Smooth muscle cell (in vitro differentiated cells): Measurements from ENCODE around the gene RBM38. TPM values are rescaled to one million over a fixed set of nuclear protein-coding genes. Genes with fewer than 3 reads are reported as not detected.

Experiments used
- DNase-seq: peaks from one replicate; lab custom pipeline; 2025; ENCODE audit not compliant: unreplicated experiment; lab: John Stamatoyannopoulos, UW
- H2AFZ ChIP-seq: fragments of 200-600 bp; sonication (generic); 2 replicates; pipeline ENCODE4 v1.6.0; 2016; ENCODE audit warnings: antibody characterized with exemption, low read depth, mild to moderate bottlenecking
- H3F3A ChIP-seq: fragments of 200-600 bp; sonication (generic); 2 replicates; pipeline ENCODE4 v1.6.0; 2017; ENCODE audit warnings: antibody characterized with exemption, low read depth
- H3K27ac ChIP-seq: fragments of 200-600 bp; sonication (generic); 2 replicates; pipeline ENCODE4 v1.5.1; 2016; ENCODE audit warnings: low read depth, mild to moderate bottlenecking
- H3K27me3 ChIP-seq: fragments of 200-600 bp; sonication (generic); 2 replicates; pipeline ENCODE4 v1.6.1; 2016; ENCODE audit warnings: low read depth, mild to moderate bottlenecking
- H3K36me3 ChIP-seq: fragments of 200-600 bp; sonication (generic); 2 replicates; pipeline ENCODE4 v1.5.1; 2016; ENCODE audit warnings: low read depth
- H3K4me1 ChIP-seq: fragments of 200-600 bp; sonication (generic); 2 replicates; pipeline ENCODE4 v1.5.1; 2016; ENCODE audit warnings: low read depth
- H3K4me2 ChIP-seq: fragments of 200-600 bp; sonication (generic); 2 replicates; pipeline ENCODE4 v1.6.0; 2016; ENCODE audit warnings: mild to moderate bottlenecking
- H3K4me3 ChIP-seq: fragments of 200-600 bp; sonication (generic); 2 replicates; pipeline ENCODE4 v1.5.1; 2016; ENCODE audit warnings: mild to moderate bottlenecking
- H3K79me2 ChIP-seq: fragments of 200-600 bp; sonication (generic); 2 replicates; pipeline ENCODE4 v1.6.0; 2016; ENCODE audit warnings: low read depth, mild to moderate bottlenecking
- H3K9ac ChIP-seq: fragments of 200-600 bp; sonication (generic); 2 replicates; pipeline ENCODE4 v1.6.0; 2016; ENCODE audit warnings: low read depth
- H3K9me3 ChIP-seq: fragments of 200-600 bp; sonication (generic); replicated peaks from 2 replicates; pipeline ENCODE4 v1.5.1; 2016; ENCODE audit warnings: low read depth
- H4K20me1 ChIP-seq: fragments of 200-600 bp; sonication (generic); 2 replicates; pipeline ENCODE4 v1.6.0; 2016; ENCODE audit warnings: low read depth
- WGBS: methylation state at CpG from one replicate; pipeline ENCODE4 v1.1.7; 2016; ENCODE audit warnings: low lambda C conversion rate; 5-methylcytosine and 5-hydroxymethylcytosine counted together
- polyA plus RNA-seq: library from polyadenylated mRNA; unstranded; fragments of >200 nt; fragmentation: Nextera tagmentation; extraction: Ambion mirVana; gene quantifications from 2 replicates; pipeline ENCODE4 v1.2.1, GENCODE V29; 2016
- total RNA-seq: library from RNA; depleted of rRNA; stranded (reverse); fragments of >200 nt; gene quantifications from 2 replicates; pipeline ENCODE4 v1.2.3, GENCODE V29; 2014
- TF ChIP-seq, protein P1 (sequence below): fragments of 200-600 bp; sonication (generic); IDR thresholded peaks from 2 replicates; pipeline ENCODE4 v1.5.1; 2017; ENCODE audit warnings: borderline replicate concordance, mild to moderate bottlenecking, antibody characterized with exemption; ENCODE audit not compliant: insufficient read depth, poor library complexity, severe bottlenecking

Gene RBM38
- total and polyA plus RNA-seq, 2 experiments from 2014 or later = 12.0 to 12.7 TPM

DNA sequence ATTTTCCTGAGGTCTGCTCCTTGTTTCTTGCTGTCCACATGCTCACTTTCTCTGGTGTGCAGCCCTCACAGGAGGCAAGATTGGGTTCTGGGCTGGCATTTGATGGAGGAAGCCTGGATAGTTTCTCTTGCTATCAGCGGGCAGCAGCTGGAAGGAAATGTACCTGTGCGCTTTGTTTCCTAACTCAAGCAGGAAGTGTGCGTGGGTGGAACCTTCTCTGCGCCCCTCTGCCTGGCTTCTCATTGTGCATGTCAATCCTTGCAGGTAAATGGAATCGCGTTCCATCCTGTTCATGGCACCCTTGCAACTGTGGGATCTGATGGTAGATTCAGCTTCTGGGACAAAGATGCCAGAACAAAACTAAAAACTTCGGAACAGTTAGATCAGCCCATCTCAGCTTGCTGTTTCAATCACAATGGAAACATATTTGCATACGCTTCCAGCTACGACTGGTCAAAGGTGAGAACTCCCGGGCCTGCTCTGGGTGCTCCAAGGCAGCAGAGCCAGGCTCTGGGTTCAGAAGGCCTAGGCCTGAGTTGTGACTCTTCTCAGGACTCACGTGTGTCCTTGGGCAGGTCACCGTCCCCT is 16.8 kb upstream of the RBM38 start:
- Histone ChIP-seq H3K9me3 (no peaks in the 10 kb centered on the region), H3K27ac (no peak overlapping the region), H4K20me1 (peaks cover 18% of the 10 kb centered on the region), H3K79me2 (no peaks in the 10 kb centered on the region), H3K36me3 (peaks cover 8% of the 10 kb centered on the region), H2AFZ (no peak overlapping the region), H3F3A (no peaks in the 10 kb centered on the region), H3K4me2 (no peak overlapping the region), H3K4me1 (no peaks in the 10 kb centered on the region), H3K4me3 (no peak overlapping the region), H3K9ac (no peak overlapping the region), H3K27me3 (no peaks in the 10 kb centered on the region)
- no peak for DNase-seq
- TF ChIP-seq, protein P1, sequence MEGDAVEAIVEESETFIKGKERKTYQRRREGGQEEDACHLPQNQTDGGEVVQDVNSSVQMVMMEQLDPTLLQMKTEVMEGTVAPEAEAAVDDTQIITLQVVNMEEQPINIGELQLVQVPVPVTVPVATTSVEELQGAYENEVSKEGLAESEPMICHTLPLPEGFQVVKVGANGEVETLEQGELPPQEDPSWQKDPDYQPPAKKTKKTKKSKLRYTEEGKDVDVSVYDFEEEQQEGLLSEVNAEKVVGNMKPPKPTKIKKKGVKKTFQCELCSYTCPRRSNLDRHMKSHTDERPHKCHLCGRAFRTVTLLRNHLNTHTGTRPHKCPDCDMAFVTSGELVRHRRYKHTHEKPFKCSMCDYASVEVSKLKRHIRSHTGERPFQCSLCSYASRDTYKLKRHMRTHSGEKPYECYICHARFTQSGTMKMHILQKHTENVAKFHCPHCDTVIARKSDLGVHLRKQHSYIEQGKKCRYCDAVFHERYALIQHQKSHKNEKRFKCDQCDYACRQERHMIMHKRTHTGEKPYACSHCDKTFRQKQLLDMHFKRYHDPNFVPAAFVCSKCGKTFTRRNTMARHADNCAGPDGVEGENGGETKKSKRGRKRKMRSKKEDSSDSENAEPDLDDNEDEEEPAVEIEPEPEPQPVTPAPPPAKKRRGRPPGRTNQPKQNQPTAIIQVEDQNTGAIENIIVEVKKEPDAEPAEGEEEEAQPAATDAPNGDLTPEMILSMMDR = no peak
- WGBS = 96% methylated on average over 12 of the region's 12 CpGs

DNA sequence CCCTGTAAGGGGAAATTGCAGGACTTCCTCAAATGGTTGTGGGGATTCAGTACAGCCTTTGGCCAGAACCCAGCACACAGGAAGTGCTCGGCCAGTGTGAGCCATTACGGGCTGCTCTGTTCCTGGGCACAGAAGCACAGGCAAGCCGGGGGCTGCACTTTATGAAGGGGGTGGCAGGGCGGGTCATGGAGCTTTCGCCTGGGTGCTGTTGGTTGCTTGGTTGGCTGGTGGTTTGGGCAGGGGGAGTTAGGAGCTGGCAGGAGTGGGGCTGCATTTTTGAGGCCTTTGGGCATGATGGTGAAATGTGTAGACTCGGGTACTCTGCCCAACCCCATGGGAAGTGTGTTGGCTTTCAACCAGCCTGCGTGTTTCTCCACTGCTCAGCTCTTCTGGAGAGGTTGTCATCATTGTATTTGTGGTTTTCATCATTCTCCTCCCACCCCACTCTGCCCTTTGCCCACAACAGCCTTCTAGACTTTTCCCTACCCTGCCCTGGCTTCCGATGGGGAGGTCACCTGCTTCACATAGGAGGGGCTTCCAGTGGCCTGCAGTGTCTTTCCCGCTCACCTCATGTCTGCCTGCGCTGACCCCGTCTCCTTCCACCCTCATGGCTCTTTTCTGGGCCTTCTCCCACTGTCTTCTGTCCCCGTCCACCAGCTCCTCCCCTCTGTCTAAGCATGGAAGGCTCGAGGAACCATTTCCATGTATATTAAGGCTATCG is 16.1 kb upstream of the RBM38 start:
- Histone ChIP-seq H3K4me2 (no peak overlapping the region), H3K27ac (no peak overlapping the region), H4K20me1 (peaks cover 22% of the 10 kb centered on the region), H3K79me2 (no peaks in the 10 kb centered on the region), H3F3A (no peaks in the 10 kb centered on the region), H3K36me3 (peaks cover 8% of the 10 kb centered on the region), H3K9me3 (no peaks in the 10 kb centered on the region), H3K9ac (no peak overlapping the region), H3K4me3 (no peak overlapping the region), H3K4me1 (no peaks in the 10 kb centered on the region), H3K27me3 (no peaks in the 10 kb centered on the region), H2AFZ (no peak overlapping the region)
- TF ChIP-seq, protein P1 = no peak
- DNase-seq = no peak
- 97% methylated on average over 14 of the region's 14 CpGs for WGBS

DNA sequence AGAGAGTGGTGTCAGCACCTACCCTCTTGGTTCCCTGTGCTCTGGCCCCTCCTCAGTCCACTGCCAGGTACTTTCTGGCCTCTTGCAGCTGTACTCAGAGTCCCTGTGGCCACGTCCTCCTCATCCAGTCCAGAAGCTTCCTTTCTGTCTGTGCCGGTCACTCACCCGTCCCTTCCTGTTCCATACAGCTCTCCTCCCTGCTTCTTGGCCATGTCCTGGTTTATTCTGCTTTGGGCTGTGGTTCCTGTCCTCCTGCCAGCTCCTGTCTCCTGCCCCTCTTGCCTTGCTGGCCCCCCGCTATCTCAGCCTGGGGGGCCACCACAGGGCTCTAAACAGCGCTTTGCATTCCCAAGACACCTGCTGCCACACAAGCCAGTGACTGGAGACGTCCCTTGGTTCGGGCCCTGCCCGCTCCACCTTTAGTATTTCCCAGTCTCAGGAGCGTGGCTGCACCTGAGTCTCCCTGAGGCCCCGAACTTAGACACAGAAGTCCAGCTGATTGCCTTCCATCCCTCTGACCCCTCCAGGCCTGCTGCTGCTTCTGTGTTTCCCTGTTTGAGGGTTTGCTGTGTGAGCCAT is 15.5 kb upstream of the RBM38 start:
- Histone ChIP-seq H3K4me3 (no peak overlapping the region), H3K4me1 (no peaks in the 10 kb centered on the region), H3K27me3 (no peaks in the 10 kb centered on the region), H3K9me3 (no peaks in the 10 kb centered on the region), H4K20me1 (peaks cover 22% of the 10 kb centered on the region), H3K36me3 (peaks cover 6% of the 10 kb centered on the region), H3F3A (no peaks in the 10 kb centered on the region), H2AFZ (no peak overlapping the region), H3K4me2 (no peak overlapping the region), H3K79me2 (no peaks in the 10 kb centered on the region), H3K27ac (no peak overlapping the region), H3K9ac (no peak overlapping the region)
- no peak for DNase-seq
- TF ChIP-seq, protein P1 = no peak
- WGBS = 96% methylated on average over 10 of the region's 10 CpGs

DNA sequence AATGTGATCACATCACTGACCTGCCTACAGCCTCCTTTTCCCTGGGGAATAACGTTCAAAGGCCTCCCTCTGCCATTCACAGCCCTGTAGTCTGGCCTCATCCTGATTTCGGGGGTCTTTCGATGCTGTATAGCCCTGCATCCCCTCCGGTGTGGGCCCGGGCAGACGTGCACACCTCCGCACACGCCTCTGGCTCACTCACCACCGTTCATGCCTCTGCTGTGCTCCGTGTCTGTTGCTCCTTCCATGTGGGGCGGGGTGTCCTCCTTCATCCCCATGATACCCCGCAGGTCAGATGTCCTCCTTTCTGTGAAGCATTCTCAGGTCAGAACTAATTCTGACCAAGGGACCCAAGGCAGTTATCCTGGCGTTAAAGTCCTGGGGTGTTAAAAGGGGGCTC is 13.8 kb upstream of the RBM38 start:
- H3K4me2 ChIP-seq = no peak overlapping the region
- DNase-seq = no peak
- no peaks in the 10 kb centered on the region for H3K27me3 ChIP-seq
- no peak overlapping the region for H3K9ac ChIP-seq
- H2AFZ ChIP-seq = no peak overlapping the region
- no peaks in the 10 kb centered on the region for H3K4me1 ChIP-seq
- WGBS = 95% methylated on average over 13 of the region's 13 CpGs
- H3K27ac ChIP-seq = no peak overlapping the region
- H3K36me3 ChIP-seq = peaks cover 6% of the 10 kb centered on the region
- TF ChIP-seq, protein P1 = no peak
- H3K4me3 ChIP-seq = no peak overlapping the region
- no peaks in the 10 kb centered on the region for H3K9me3 ChIP-seq
- H4K20me1 ChIP-seq = peaks cover 26% of the 10 kb centered on the region
- no peaks in the 10 kb centered on the region for H3K79me2 ChIP-seq
- no peaks in the 10 kb centered on the region for H3F3A ChIP-seq
